PC-9 (cell line): ENCODE data around the gene B4GALT7. TPM values are rescaled to one million over a fixed set of nuclear protein-coding genes. Genes with fewer than 3 reads are reported as not detected.

Experiments used
- BruUV-seq: library from RNA; stranded (reverse); fragments of 400-500 nt; replicated peaks from 2 replicates; lab custom pipeline; 2021; lab: Mats Ljungman, UMichigan
- CTCF ChIA-PET: fragments of 300-600 bp; sonication (Branson Sonifier 250); formaldehyde crosslinking; loops from one replicate; lab custom pipeline; 2022; ENCODE audit warnings: antibody characterized with exemption; lab: Charles Lee
- POLR2A ChIA-PET: fragments of 300-600 bp; sonication (Branson Sonifier 250); formaldehyde crosslinking; loops from one replicate; lab custom pipeline; 2022; ENCODE audit warnings: antibody characterized with exemption; ENCODE audit not compliant: unreplicated experiment; lab: Charles Lee
- DNase-seq, 2 experiments: peaks; one replicate each; pipeline versions ENCODE4 v3.0.0 to v3.0.0-alpha.2; 2015 to 2022; ENCODE audit warnings: mixed read lengths in 1 of 2
- H2AFZ ChIP-seq: fragments of 200-600 bp; sonication (generic); 2 replicates; pipeline ENCODE4 v1.8.1; 2017; ENCODE audit warnings: antibody characterized with exemption
- H3F3A ChIP-seq: fragments of 200-600 bp; sonication (generic); 2 replicates; pipeline ENCODE4 v1.8.1; 2017; ENCODE audit warnings: antibody characterized with exemption, mild to moderate bottlenecking, low read depth; ENCODE audit not compliant: insufficient read depth
- H3K27ac ChIP-seq: fragments of 200-600 bp; sonication (generic); 2 replicates; pipeline ENCODE4 v1.6.1; 2016; ENCODE audit warnings: mixed run types
- H3K27me3 ChIP-seq: fragments of 200-600 bp; sonication (generic); 2 replicates; pipeline ENCODE4 v1.6.1; 2016; ENCODE audit warnings: low read depth, mixed run types; ENCODE audit not compliant: insufficient read depth
- H3K36me3 ChIP-seq: fragments of 200-600 bp; sonication (generic); 2 replicates; pipeline ENCODE4 v1.6.1; 2016; ENCODE audit warnings: low read depth, mixed run types
- H3K4me1 ChIP-seq: fragments of 200-600 bp; sonication (generic); replicated peaks from 2 replicates; pipeline ENCODE4 v1.6.1; 2016; ENCODE audit warnings: mixed run types; ENCODE audit not compliant: insufficient read depth
- H3K4me2 ChIP-seq: fragments of 200-600 bp; sonication (generic); 2 replicates; pipeline ENCODE4 v1.6.1; 2017; ENCODE audit warnings: mixed run types
- H3K4me3 ChIP-seq: fragments of 200-600 bp; sonication (generic); 2 replicates; pipeline ENCODE4 v1.6.1; 2016; ENCODE audit warnings: mixed run types
- H3K79me2 ChIP-seq: fragments of 200-600 bp; sonication (generic); 2 replicates; pipeline ENCODE4 v1.6.1; 2017; ENCODE audit warnings: low read depth, mixed run types
- H3K9me2 ChIP-seq: fragments of 200-600 bp; sonication (generic); 2 replicates; pipeline ENCODE4 v1.8.1; 2017; ENCODE audit warnings: mild to moderate bottlenecking; ENCODE audit not compliant: insufficient read depth
- H3K9me3 ChIP-seq: fragments of 200-600 bp; sonication (generic); 2 replicates; pipeline ENCODE4 v1.8.1; 2016; ENCODE audit warnings: low read depth; ENCODE audit not compliant: insufficient read depth
- H4K20me1 ChIP-seq: fragments of 200-600 bp; sonication (generic); 2 replicates; pipeline ENCODE4 v1.8.1; 2017; ENCODE audit not compliant: insufficient read depth
- EZH2 ChIP-seq: fragments of 200-600 bp; sonication (generic); IDR thresholded peaks from 2 replicates; pipeline ENCODE4 v1.8.0; 2017; ENCODE audit warnings: antibody characterized with exemption, low read depth
- intact Hi-C: fragments of 100-400 bp; cut with micrococcal nuclease; formaldehyde crosslinking; loops from one replicate; pipeline ENCODE4 v1.10.0; 2022; ENCODE audit not compliant: unreplicated experiment
- total RNA-seq: library from RNA; stranded (reverse); gene quantifications from 2 replicates; pipeline ENCODE4 v1.2.3, GENCODE V29; 2021
- TF ChIP-seq, protein P1 (sequence below): fragments of 200-600 bp; sonication (generic); conservative IDR thresholded peaks from 2 replicates; pipeline ENCODE4 v1.6.1; 2017; ENCODE audit warnings: mixed run types, antibody characterized with exemption, mild to moderate bottlenecking, moderate library complexity

B4GALT7 gene
- total RNA-seq, 1 experiment from 2014 or later = 27.9 TPM

DNA sequence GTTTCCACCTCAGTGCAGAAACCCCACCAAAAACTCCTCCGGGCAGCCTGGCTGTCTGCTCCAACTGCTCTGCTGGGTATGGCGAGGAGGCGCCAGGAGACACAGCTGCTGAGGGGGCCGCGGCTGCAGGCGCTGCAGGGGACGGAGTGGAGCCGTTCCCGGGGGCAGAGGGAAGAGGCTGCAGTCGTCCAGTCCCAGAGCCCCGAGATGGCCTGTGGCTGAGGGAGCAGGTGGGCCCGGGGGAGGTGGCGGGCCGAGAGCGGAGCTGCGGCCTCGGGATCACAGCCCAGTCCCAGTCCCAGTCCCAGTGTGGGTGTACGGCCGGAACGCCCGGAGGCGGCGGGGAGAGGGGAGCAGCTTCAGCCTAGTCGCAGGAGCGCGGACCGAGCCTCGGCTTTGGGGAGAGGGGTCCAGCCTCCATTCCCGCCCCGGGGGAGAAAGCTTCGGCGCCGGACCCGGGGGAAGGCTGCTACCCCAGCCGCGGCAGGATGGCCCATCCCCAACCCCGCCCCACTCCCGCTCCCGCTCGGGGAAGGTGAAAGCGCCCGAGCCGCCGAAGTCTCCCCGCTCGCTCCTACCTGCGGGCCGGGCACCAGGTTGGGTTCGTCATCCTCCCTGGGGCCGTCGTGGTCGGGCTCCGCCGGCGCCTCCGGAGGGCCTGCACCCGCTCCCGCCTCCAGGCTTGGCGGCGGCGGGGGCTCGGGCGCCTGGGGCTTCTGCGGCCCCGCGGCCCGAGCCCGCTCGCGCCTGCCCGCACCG is 46.1 kb upstream of the B4GALT7 start:
- Histone ChIP-seq H2AFZ (peak overlapping the region; percentile 76), H3K4me1 (peaks cover 22% of the 10 kb centered on the region), H3K4me2 (peak overlapping the region; percentile 98), H3K27ac (no peak overlapping the region), H3K27me3 (no peaks in the 10 kb centered on the region), H3K9me3 (no peaks in the 10 kb centered on the region), H3K36me3 (no peaks in the 10 kb centered on the region), H3K9me2 (no peaks in the 10 kb centered on the region), H3K4me3 (peak overlapping the region; percentile 98), H3K79me2 (peaks cover 46% of the 10 kb centered on the region), H3F3A (no peaks in the 10 kb centered on the region), H4K20me1 (peaks cover 26% of the 10 kb centered on the region)
- BruUV-seq = no TSS peak
- peak in 1 of 2 experiments; percentile 47 for DNase-seq
- ChIA-PET POLR2A (no interaction called here), CTCF (interaction anchor here (0.7 kb wide), 1 partner anchor 1127 kb away, joined by 3 read pairs; no protein-coding TSS in a partner anchor)
- TF ChIP-seq EZH2 = no peak
- TF ChIP-seq, protein P1, sequence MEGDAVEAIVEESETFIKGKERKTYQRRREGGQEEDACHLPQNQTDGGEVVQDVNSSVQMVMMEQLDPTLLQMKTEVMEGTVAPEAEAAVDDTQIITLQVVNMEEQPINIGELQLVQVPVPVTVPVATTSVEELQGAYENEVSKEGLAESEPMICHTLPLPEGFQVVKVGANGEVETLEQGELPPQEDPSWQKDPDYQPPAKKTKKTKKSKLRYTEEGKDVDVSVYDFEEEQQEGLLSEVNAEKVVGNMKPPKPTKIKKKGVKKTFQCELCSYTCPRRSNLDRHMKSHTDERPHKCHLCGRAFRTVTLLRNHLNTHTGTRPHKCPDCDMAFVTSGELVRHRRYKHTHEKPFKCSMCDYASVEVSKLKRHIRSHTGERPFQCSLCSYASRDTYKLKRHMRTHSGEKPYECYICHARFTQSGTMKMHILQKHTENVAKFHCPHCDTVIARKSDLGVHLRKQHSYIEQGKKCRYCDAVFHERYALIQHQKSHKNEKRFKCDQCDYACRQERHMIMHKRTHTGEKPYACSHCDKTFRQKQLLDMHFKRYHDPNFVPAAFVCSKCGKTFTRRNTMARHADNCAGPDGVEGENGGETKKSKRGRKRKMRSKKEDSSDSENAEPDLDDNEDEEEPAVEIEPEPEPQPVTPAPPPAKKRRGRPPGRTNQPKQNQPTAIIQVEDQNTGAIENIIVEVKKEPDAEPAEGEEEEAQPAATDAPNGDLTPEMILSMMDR = no peak
- intact Hi-C loops = loop anchor here (5.0 kb wide), 1 partner anchor 38 kb away; the partner anchor contains the start of gene TMED9

DNA sequence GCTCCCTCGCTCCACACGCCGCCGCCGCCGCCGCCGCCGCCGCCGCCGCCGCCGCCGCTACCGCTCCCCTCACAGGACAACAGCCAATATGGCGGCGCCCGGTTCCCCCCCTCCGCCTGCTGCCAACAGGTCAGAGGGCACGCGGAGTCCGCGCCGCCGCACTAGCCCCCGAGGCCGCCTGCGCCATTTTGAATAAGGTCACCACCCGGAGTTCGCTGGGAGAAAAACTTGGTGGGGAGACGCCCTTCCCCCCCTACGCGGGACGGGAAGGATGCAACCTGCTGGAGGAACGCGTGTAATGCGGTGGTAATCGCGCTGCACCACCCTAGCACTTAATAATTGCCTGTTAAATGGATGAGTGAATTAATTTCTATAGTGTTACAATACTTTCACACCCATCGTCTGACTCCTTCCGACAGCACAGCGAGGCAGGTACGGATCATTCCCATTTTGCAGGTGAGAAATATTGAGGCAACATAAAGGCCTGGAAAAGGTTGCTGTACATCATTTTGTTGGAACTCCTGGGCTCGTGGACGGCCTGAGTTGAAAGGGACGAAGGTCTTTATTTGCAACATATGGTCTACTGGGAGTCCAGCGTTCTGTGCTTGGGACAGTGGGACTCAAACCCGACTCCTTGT is 45.3 kb upstream of the B4GALT7 start, which contains the start of gene FAM193B:
Gene FAM193B, minus strand, starts transcription at position 90 of the 638 bp plus-strand sequence. CDS start 105 bp downstream, outside the sequence.
- peak within 1 kb of the TSS; percentile 98 for H3K4me2 ChIP-seq
- ChIA-PET POLR2A (no interaction called here), CTCF (no interaction called here)
- H3K4me3 ChIP-seq = peak within 1 kb of the TSS; percentile 98
- intact Hi-C loops = loop anchor here (5.0 kb wide), 1 partner anchor 38 kb away; the partner anchor contains the start of gene TMED9
- H3F3A ChIP-seq = no peaks in the 10 kb centered on the region
- H3K27me3 ChIP-seq = no peaks in the 10 kb centered on the region
- H3K79me2 ChIP-seq = peaks cover 44% of the 10 kb centered on the region
- no peak for TF ChIP-seq EZH2
- TF ChIP-seq, protein P1 = no peak
- peak; percentile 76 to 98 for DNase-seq
- H4K20me1 ChIP-seq = peaks cover 22% of the 10 kb centered on the region
- H3K9me2 ChIP-seq = no peaks in the 10 kb centered on the region
- peak within 1 kb of the TSS; percentile 87 for H2AFZ ChIP-seq
- no peak within 1 kb of the TSS for H3K27ac ChIP-seq
- H3K9me3 ChIP-seq = no peaks in the 10 kb centered on the region
- BruUV-seq = TSS peak; percentile 80
- H3K4me1 ChIP-seq = peaks cover 22% of the 10 kb centered on the region
- H3K36me3 ChIP-seq = no peaks in the 10 kb centered on the region

DNA sequence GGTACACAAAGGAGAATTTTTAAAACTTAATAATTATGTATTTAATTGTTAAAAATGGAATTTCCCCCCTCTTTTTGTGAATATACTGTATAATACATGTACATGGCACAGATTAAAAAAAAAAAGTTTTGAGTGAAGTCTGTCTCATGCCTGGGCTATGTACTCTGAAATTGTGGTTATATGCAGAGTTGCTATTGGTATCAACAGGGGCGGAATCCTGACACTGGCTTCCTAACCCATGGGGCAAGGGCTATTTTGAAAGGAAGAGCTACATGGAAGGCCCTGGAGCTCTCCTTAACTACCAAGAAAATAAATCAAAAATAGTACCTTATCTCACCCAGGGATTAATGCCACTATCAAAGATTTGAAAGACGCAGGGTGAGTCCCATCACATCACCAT is 44.7 kb upstream of the B4GALT7 start:
- no peaks in the 10 kb centered on the region for H3K9me3 ChIP-seq
- no TSS peak for BruUV-seq
- H3K4me3 ChIP-seq = no peak overlapping the region; the same call in 1 of the 2 replicates
- intact Hi-C loops = no loop called here
- H3K27me3 ChIP-seq = no peaks in the 10 kb centered on the region
- H3K4me2 ChIP-seq = peak overlapping the region; percentile 80; the same call in 1 of the 2 replicates
- DNase-seq = no peak
- TF ChIP-seq EZH2 = no peak
- TF ChIP-seq, protein P1 = no peak
- H3K9me2 ChIP-seq = no peaks in the 10 kb centered on the region
- no peaks in the 10 kb centered on the region for H3F3A ChIP-seq
- CTCF ChIA-PET = interaction anchor here (0.7 kb wide), 1 partner anchor 1075 kb away, joined by 3 read pairs; no protein-coding TSS in a partner anchor
- H3K79me2 ChIP-seq = peaks cover 37% of the 10 kb centered on the region
- peaks cover 22% of the 10 kb centered on the region for H3K4me1 ChIP-seq
- POLR2A ChIA-PET = no interaction called here
- no peak overlapping the region; the same call in 1 of the 2 replicates for H2AFZ ChIP-seq
- no peak overlapping the region for H3K27ac ChIP-seq
- H4K20me1 ChIP-seq = peaks cover 20% of the 10 kb centered on the region
- no peaks in the 10 kb centered on the region for H3K36me3 ChIP-seq
